AG08395 (cell line): ENCODE measurements around the gene POLR2B.
A peak's percentile ranks its signal among the peaks of the same experiment; 100 is the strongest.
"Not testable (repeated sequence)": the region's sequence is repeated elsewhere in the genome, so short reads cannot be mapped to it uniquely, and the experiment has no call there.

Source experiments
- DNase-seq: peaks from one replicate; pipeline ENCODE4 v3.0.0; 2012; ENCODE audit warnings: mixed read lengths, low spot score

Gene POLR2B

DNA sequence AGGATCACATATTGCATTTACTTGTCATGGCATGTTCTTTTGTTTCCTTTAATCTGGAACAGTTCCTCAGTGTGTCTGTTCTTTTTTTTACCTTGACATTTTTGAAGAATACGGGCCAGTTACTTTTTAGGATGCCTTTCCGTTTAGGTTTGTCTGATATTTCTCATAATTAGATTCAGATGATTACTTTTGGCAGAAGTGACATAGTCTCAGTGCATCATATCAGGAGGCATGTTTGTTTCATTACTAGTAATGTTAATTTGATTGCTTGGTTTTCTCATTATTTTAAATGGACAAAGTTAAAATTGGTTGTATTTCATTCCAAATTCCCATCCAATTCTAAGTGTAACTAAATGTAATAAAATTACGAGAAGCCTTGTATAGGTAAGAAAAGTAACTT lies 8.3 kb downstream of the POLR2B start:
- DNase-seq, result no peak

DNA sequence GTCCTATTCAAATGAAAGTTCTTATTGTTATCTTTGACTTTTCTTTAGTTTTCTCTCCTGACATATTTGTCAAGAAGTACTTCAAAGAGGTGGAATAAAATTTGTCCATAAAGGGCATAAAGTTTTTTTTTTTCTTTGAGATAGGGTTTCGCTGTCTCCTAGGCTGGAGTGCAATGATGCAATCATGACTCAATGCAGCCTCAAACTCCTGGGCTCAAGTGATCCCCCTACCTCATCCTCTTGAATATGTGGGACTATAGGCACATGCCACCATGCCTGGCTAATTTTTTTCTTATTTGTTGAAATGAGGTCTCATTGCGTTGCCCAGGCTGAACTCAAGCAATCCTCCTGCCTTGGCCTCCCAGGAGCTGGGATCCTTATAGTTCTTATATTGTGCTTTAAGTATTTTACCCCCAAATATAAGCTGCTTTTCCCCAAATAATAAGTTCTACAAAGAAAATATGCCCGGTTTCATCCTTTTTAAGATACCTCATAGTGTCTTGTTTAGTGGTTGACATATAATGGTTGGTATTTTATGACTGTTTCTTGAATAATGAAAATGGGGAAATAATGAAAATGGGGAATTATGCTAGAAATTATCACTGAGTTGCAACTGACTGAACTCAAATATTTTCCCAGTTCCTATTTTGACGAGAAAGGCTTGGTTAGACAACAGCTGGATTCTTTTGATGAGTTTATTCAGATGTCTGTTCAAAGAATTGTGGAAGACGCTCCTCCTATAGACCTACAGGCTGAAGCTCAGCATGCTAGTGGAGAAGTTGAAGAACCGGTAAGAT lies 11.6 kb downstream of the POLR2B start:
- no peak for DNase-seq

DNA sequence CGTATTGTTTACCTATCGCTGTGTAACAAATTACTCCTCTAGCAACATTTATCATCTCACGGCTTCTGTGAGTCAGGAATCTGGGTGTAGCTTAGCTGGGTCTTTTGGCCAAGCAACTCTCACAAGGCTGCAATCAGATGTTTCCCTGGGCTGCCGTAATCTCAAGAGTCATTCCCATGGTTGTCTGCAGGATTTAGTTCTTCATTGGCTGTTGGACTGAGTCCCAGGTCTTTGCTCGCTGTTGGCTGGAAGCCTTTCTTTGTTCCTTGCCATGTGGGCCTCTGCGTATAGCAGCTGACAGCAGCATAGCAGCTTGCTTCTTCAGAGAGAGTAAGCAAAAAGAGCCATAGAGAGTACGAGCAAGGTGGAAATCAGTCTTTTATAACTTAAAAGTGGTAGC lies 16.8 kb downstream of the POLR2B start:
- peak; percentile 85 for DNase-seq

DNA sequence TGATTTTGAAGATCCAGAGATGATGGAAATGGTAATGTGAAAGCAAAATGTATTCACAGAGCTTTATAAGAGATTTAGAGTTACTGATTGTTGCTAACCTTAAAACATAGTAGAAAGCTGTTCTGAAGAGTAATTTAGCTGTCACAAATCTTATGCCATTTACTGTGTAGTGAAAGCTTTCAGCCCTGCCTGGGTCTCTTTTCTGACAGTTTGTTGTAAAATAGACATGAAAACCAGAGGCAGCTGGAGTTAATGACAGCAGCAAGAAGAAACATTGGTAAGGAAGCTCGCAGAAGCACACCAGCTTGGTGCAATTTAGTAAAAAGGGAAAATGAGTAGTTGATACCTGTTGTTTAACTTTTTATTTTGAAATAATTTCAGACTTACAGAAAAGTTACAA lies 21.1 kb downstream of the POLR2B start:
- DNase-seq, result no peak

DNA sequence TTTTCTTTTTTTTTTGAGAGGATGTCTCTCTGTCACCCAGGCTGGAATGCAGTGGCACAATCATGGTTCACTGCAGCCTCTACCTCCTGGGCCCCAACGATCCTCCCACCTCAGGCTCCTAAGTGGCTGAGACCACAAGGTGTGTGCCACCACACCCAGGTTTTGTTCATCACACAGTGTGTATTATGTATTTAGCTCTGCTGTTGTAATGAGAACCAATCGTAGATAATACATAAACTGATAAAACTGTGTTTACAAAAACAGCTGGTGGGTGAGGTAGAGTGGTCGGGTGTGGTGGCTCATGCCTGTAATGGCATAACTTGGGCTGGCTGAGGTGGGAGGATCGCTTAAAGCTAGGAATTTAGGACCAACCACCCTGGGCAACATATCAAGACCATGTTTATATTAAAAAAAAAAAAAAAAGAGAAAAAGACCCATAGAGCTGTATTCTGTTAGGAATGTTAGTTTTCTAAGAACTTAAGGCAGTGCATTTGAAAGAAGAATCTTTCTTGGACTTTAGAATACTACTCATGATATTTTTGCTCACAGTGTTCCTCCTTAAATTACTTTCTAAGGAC lies 34.9 kb downstream of the POLR2B start:
- DNase-seq, result no peak

- DNase-seq, result no peak
Measured at GRCh38 chr4:57018980-57019379, 40.3 kb downstream of the POLR2B start.

DNA sequence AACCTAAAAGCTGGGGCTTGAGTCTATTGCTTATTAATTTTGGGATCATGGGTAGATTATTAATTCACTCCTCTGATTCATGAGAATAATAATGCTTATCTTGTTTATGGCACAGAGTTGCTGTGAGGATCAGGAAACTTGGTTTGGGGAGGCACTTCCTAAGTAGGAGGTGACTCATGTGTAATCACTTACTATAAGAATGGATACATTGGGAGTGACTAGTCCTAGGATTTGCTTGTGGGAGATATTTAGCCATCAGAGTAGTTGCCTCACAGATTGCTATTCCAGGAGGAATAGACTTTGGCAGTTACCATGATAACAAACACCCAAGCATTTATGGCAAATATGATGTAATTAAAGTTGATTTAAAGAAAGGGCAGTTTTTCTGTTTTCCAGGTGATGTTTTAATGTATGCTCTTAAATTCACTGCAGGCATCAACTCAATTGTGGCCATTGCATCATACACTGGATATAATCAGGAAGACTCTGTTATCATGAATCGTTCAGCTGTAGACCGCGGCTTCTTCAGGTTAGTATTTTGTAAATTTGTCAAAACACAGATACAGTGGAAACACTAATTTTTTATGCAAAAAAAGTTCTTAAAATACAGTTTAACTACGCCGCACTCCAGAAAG lies 41.9 kb downstream of the POLR2B start:
- DNase-seq, result peak; percentile 80

DNA sequence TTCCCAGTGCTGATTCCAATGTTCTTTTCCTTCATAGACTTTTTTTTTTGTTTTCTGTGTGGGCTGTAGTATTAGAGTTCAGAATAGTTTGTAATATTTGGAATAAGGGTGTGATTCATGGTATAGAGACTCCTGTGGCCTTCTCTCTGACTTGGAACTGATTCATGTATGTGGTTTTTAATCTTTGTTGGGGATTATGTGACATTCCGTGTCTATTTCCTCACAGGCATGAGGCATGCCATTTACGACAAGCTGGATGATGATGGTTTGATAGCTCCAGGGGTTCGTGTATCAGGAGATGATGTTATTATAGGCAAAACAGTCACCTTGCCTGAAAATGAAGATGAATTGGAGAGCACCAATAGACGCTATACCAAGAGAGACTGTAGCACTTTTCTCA lies 44.4 kb downstream of the POLR2B start:
- DNase-seq, result peak; percentile 80

GRCh38 chr4:57034520-57034919 lies 55.8 kb downstream of the POLR2B start:
- DNase-seq, result no peak

DNA sequence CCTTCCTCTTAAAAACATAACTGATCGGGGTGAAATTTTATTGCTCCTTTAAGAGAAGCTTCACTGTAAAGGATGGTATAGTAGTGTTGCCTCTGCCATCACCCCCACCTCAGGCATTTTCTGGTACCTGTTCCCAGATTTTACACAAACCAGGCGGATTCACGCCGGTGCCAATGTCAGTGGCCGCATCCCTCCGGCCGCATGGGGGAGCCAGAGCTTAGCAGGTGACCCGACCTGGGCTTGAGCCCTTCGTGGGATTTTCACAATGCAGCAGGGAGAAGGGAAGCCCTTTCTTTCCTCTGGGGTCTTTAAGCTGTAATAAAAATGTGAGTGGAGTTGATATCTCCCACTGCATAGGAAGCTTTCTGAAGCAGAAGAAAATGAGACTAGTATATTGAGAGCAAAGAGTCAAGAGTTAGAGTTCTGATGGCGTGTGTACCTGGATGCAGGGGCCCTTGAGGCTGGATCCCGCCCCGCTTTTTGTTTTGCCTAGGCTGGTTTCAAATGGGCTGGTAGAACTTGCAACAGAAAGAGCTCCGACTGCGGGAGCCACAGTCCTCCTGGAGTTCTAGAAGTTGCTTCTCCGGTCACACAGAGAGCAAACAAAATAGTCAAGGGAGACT lies 59.4 kb downstream of the POLR2B start:
- DNase-seq, result peak; percentile 22

GRCh38 chr4:57039345-57039744 lies 60.6 kb downstream of the POLR2B start:
- no peak for DNase-seq

GRCh38 chr4:57040510-57040909 lies 61.8 kb downstream of the POLR2B start:
- no peak for DNase-seq

DNA sequence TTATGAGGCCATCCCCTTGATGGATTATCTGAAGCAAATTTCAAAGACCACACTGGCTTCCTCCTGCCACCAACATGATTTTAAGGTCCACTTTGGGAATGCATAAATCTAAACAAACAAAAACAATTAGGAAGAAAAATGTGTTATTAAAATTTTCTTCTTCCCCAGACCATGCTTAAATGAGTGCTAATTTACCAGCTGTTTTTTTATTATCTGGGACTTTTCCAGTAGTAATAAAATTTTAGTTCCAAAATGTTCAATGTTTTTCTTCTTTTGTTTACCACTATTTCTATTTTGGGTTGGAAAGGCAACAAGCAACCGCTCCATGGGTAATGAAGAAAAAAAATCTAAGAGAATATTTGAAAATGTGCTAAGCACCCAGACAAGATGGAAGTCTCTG lies 62.3 kb downstream of the POLR2B start:
- no peak for DNase-seq

GRCh38 chr4:57042711-57043169 lies 64.0 kb downstream of the POLR2B start:
- DNase-seq, result peak; percentile 36

GRCh38 chr4:57043347-57044251 lies 64.9 kb downstream of the POLR2B start:
- peak; percentile 78 for DNase-seq

DNA sequence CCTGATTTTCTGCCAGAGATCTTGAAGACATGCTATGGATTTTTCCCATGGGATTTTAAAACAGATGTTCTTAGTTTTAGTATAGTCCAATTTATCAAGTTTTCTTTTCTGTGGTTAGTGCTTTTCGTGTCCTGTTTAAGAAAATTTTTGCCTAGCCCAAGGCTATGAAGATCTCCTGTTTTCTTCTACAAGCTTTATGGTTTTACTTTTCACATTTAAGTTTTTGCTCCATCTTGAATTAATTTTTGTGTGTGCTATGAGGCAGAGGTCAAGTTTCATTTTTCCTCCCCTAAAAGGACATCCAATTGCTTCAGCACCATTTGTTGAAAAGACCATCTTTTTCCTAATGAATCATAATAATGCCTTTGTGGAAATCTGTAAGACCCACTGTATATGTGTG lies 65.6 kb downstream of the POLR2B start:
- peak; percentile 28 for DNase-seq

DNA sequence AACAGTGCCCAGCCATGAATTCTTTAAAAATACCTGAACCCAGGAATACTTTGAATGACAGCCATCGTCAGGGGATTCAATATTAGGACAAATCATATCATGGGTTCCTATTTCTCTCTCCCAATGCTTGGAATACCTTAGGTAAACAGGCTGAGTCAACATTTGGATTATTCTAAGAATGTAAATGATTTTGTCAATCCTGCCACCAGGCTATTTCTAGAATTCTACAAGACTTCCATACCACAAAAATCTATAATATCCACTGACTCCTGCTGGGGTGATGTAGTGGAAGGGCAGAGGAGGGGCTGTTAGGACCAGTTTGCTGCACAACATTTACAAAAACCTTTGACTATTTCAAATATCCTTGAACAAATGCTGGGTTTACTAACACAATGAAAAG lies 66.3 kb downstream of the POLR2B start:
- peak; percentile 59 for DNase-seq

- not testable (repeated sequence) for DNase-seq
Measured at GRCh38 chr4:57047046-57047445, 68.3 kb downstream of the POLR2B start.

DNA sequence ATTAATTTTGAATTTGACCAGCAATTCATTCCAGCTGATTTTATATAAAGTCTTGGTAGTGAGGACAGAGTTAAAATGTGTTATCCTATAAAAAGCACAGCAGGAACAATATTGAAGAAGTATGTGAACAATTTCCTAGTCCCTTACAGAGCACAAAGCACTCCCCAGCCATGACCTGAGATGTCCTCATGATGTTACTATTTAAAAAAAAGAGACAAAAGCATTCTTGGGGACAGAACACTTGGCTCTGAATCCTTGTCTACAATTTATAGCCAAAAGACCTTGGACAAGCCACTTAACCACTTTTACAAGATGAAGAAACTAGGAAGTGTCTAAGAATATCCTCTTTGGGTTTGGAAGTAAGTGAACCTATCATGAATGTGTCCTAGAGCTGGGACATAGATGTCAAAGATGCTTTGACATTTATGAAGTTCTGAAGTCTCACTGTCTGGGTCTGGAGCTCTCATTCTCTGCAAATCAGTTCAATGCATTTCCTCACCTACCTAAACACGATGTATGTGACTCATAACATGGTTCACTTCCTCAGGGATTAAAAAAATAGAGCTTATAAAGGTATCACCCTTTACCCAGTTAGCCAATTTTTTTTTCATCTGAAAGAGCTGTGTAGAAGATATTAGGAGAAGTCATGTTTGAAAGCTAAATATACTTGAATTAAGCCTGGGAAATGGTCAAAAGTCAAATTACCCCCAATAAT lies 70.1 kb downstream of the POLR2B start:
- DNase-seq, result peak; percentile 22

GRCh38 chr4:57051095-57051494 lies 72.4 kb downstream of the POLR2B start:
- DNase-seq, result no peak

- no peak for DNase-seq
Measured at GRCh38 chr4:57051524-57051923, 72.8 kb downstream of the POLR2B start.
